GM21825 (cell line): ENCODE results near the gene AARS2.
A peak's percentile ranks its signal among the peaks of the same experiment; 100 is the strongest.

Source experiments
- ATAC-seq: cut with Tn5 transposase; IDR thresholded peaks from one replicate; pipeline ENCODE4 v1.9.1; 2021; ENCODE audit warnings: mild to moderate bottlenecking, moderate library complexity; ENCODE audit not compliant: unreplicated experiment

AARS2 gene

GRCh38 chr6:44301782-44302564 is 11.2 kb downstream of the AARS2 start:
- ATAC-seq: no peak

- ATAC-seq: no peak
These were observed 12.0 kb downstream of the AARS2 start for GRCh38 chr6:44301106-44301505.

- no peak for ATAC-seq
These were observed 12.8 kb downstream of the AARS2 start for GRCh38 chr6:44300292-44300823.

GRCh38 chr6:44298864-44299263 is 14.3 kb downstream of the AARS2 start:
- ATAC-seq: no peak

- no peak for ATAC-seq
These were observed 14.9 kb downstream of the AARS2 start for GRCh38 chr6:44298055-44298803.

- peak; percentile 69 for ATAC-seq
These were observed 15.8 kb downstream of the AARS2 start for GRCh38 chr6:44297063-44298038.

GRCh38 chr6:44294832-44295791 is 18.0 kb downstream of the AARS2 start:
- no peak for ATAC-seq

- no peak for ATAC-seq
These were observed 20.3 kb downstream of the AARS2 start for GRCh38 chr6:44292661-44293365.

- no peak for ATAC-seq
These were observed 21.3 kb downstream of the AARS2 start for GRCh38 chr6:44291841-44292240.

- no peak for ATAC-seq
These were observed 23.4 kb downstream of the AARS2 start for GRCh38 chr6:44289726-44290260.

- ATAC-seq: no peak
These were observed 26.4 kb downstream of the AARS2 start for GRCh38 chr6:44286747-44287146.

GRCh38 chr6:44286285-44286565 is 26.9 kb downstream of the AARS2 start:
- ATAC-seq: no peak

GRCh38 chr6:44285552-44286284 is 27.4 kb downstream of the AARS2 start:
- ATAC-seq: no peak

- no peak for ATAC-seq
These were observed 28.3 kb downstream of the AARS2 start for GRCh38 chr6:44284867-44285266.

GRCh38 chr6:44284121-44284520 is 29.0 kb downstream of the AARS2 start:
- no peak for ATAC-seq

GRCh38 chr6:44278774-44279697 is 34.1 kb downstream of the AARS2 start:
- no peak for ATAC-seq

- no peak for ATAC-seq
These were observed 34.8 kb downstream of the AARS2 start for GRCh38 chr6:44278315-44278714.
